Natural killer cell (primary cell): ENCODE measurements around the gene THAP9. TPM values are rescaled to one million over a fixed set of nuclear protein-coding genes. Genes with fewer than 3 reads are reported as not detected.
"Not testable (repeated sequence)": the region's sequence is repeated elsewhere in the genome, so short reads cannot be mapped to it uniquely, and the experiment has no call there.

Experiments
- ATAC-seq, 3 donors: fragments of 150-1000 bp in 2 of 3; fragments of 200-7000 bp in 1 of 3; cut with Tn5 transposase; 1 replicate in 1 of 3; 2 replicates in 2 of 3; pipeline ENCODE4 v1.10.0; 2021; ENCODE audit warnings: mild to moderate bottlenecking in 2 of 3, moderate library complexity in 2 of 3
- DNase-seq, 2 donors: peaks; one replicate each; pipeline versions ENCODE4 v3.0.0 to v3.0.0-alpha.2; 2013 to 2021; ENCODE audit warnings: mixed read lengths in 1 of 2
- H3K27ac ChIP-seq: one replicate; pipeline ENCODE4 v1.5.1; 2013; ENCODE audit warnings: mild to moderate bottlenecking, low read length
- H3K27me3 ChIP-seq: one replicate; pipeline ENCODE4 v1.6.1; 2013; ENCODE audit warnings: low read length; ENCODE audit not compliant: control insufficient read depth, insufficient read depth
- H3K36me3 ChIP-seq: one replicate; pipeline ENCODE4 v1.6.1; 2013; ENCODE audit warnings: low read length; ENCODE audit not compliant: control insufficient read depth, insufficient read depth
- H3K4me1 ChIP-seq: one replicate; pipeline ENCODE4 v1.6.1; 2013; ENCODE audit warnings: low read length; ENCODE audit not compliant: control insufficient read depth, insufficient read depth
- H3K4me3 ChIP-seq: one replicate; pipeline ENCODE4 v1.5.1; 2013; ENCODE audit warnings: low read length
- H3K9me3 ChIP-seq: one replicate; pipeline ENCODE4 v1.6.1; 2013; ENCODE audit warnings: low read length; ENCODE audit not compliant: control insufficient read depth, insufficient read depth
- H3K27ac Mint-ChIP-seq, 2 donors: one replicate each; pipeline ENCODE4 v1.8.0; 2022; ENCODE audit warnings: mild to moderate bottlenecking in 2 of 2, mixed read lengths in 2 of 2, moderate library complexity in 1 of 2
- H3K27me3 Mint-ChIP-seq, 2 donors: one replicate each; pipeline ENCODE4 v1.8.0; 2022; ENCODE audit warnings: low read depth in 2 of 2, mixed read lengths in 2 of 2
- H3K36me3 Mint-ChIP-seq: one replicate; pipeline ENCODE4 v1.8.0; 2022; ENCODE audit warnings: mixed read lengths
- H3K4me1 Mint-ChIP-seq, 2 donors: one replicate each; pipeline ENCODE4 v1.8.0; 2022; ENCODE audit warnings: mixed read lengths in 2 of 2
- H3K4me3 Mint-ChIP-seq: one replicate; pipeline ENCODE4 v1.8.0; 2022; ENCODE audit warnings: mild to moderate bottlenecking, moderate library complexity, mixed read lengths
- H3K9me3 Mint-ChIP-seq, 2 donors: one replicate each; pipeline ENCODE4 v1.8.0; 2022; ENCODE audit warnings: mixed read lengths in 2 of 2
- CTCF ChIP-seq: fragments of 200-600 bp; IDR thresholded peaks from one replicate; pipeline ENCODE4 v1.8.0; 2022; ENCODE audit warnings: antibody characterized with exemption
- WGBS: methylation state at CpG from one replicate; pipeline ENCODE4 v1.1.7; 2013; ENCODE audit warnings: missing lambda C conversion rate; ENCODE audit not compliant: insufficient coverage; 5-methylcytosine and 5-hydroxymethylcytosine counted together
- intact Hi-C: fragments of 100-400 bp; cut with micrococcal nuclease; formaldehyde crosslinking; loops from one replicate; pipeline ENCODE4 v1.14.2; 2022
- total RNA-seq, 4 donors: library from RNA; stranded (reverse); fragments of 120-200 nt in 1 of 4; gene quantifications; one replicate each; pipeline versions ENCODE4 v1.2.3 to v1.2.4, GENCODE V29; 2013 to 2022

Gene THAP9
- total RNA-seq, 3 donors from 2014 or later (not counting 1 experiment from before 2014, with no cell fraction given): 1.6 to 2.6 (median 2.1) TPM

- Mint-ChIP-seq H3K27ac (peak overlapping the region; percentile 0 to 68), H3K27me3 (no peaks in the 10 kb centered on the region), H3K4me1 (peaks cover 0 to 5% of the 10 kb centered on the region in 2 donors), H3K9me3 (no peaks in the 10 kb centered on the region), H3K4me3 (no peak overlapping the region), H3K36me3 (peaks cover 24% of the 10 kb centered on the region)
- Histone ChIP-seq H3K27me3 (no peaks in the 10 kb centered on the region), H3K4me1 (peaks cover 5% of the 10 kb centered on the region), H3K27ac (no peak overlapping the region), H3K9me3 (no peaks in the 10 kb centered on the region), H3K4me3 (no peak overlapping the region), H3K36me3 (peaks cover 69% of the 10 kb centered on the region)
- WGBS: no CpG with 5 or more reads among the region's 1 CpG
- TF ChIP-seq CTCF: no peak
- intact Hi-C loops: no loop called here
- DNase-seq (peak in 1 of 2 donors; percentile 52), ATAC-seq (no peak)
These were observed 34.9 kb upstream of the THAP9 start for GRCh38 chr4:82865592-82865991.

- H3K4me3 Mint-ChIP-seq, H3K27me3 ChIP-seq, H3K9me3 Mint-ChIP-seq, H3K4me3 ChIP-seq, H3K27ac ChIP-seq, H3K9me3 ChIP-seq, intact Hi-C loops, DNase-seq, H3K4me1 Mint-ChIP-seq, ATAC-seq, H3K4me1 ChIP-seq, H3K27me3 Mint-ChIP-seq: not testable (repeated sequence)
- peaks cover 73% of the 10 kb centered on the region for H3K36me3 ChIP-seq
- 88% methylated on average over 6 of the region's 6 CpGs for WGBS
- Mint-ChIP-seq H3K36me3 (peaks cover 24% of the 10 kb centered on the region), H3K27ac (peak overlapping the region in 1 of 2 donors; percentile 68)
These were observed 34.5 kb upstream of the THAP9 start for GRCh38 chr4:82866033-82866432.

- TF ChIP-seq CTCF: no peak
- no peaks in the 10 kb centered on the region for H3K9me3 Mint-ChIP-seq
- ATAC-seq: no peak
- no peaks in the 10 kb centered on the region for H3K27me3 Mint-ChIP-seq
- peaks cover 24% of the 10 kb centered on the region for H3K36me3 Mint-ChIP-seq
- Histone ChIP-seq H3K4me3 (no peak overlapping the region), H3K4me1 (peaks cover 5% of the 10 kb centered on the region), H3K27me3 (no peaks in the 10 kb centered on the region), H3K27ac (no peak overlapping the region), H3K36me3 (peaks cover 78% of the 10 kb centered on the region), H3K9me3 (no peaks in the 10 kb centered on the region)
- 97% methylated on average over 4 of the region's 8 CpGs for WGBS
- H3K27ac Mint-ChIP-seq: no peak overlapping the region
- intact Hi-C loops: no loop called here
- peaks cover 0 to 5% of the 10 kb centered on the region in 2 donors for H3K4me1 Mint-ChIP-seq
- DNase-seq: no peak
- no peak overlapping the region for H3K4me3 Mint-ChIP-seq
These were observed 33.7 kb upstream of the THAP9 start for GRCh38 chr4:82866706-82867385.

- ATAC-seq (no peak), DNase-seq (no peak)
- H3K4me1 ChIP-seq: peaks cover 5% of the 10 kb centered on the region
- H3K27ac ChIP-seq: no peak overlapping the region
- intact Hi-C loops: no loop called here
- Mint-ChIP-seq H3K27me3 (no peaks in the 10 kb centered on the region), H3K4me3 (no peak overlapping the region), H3K27ac (no peak overlapping the region), H3K4me1 (peaks cover 0 to 5% of the 10 kb centered on the region in 2 donors), H3K36me3 (peaks cover 17% of the 10 kb centered on the region), H3K9me3 (no peaks in the 10 kb centered on the region)
- H3K27me3 ChIP-seq: no peaks in the 10 kb centered on the region
- no peak for TF ChIP-seq CTCF
- H3K4me3 ChIP-seq: no peak overlapping the region
- 100% methylated on average over 3 of the region's 5 CpGs for WGBS
- H3K9me3 ChIP-seq: no peaks in the 10 kb centered on the region
- peaks cover 79% of the 10 kb centered on the region for H3K36me3 ChIP-seq
These were observed 32.0 kb upstream of the THAP9 start for GRCh38 chr4:82868572-82868971.
